Ascending aorta (tissue), 2 donors: ENCODE measurements around the gene NFKB1. TPM values are rescaled to one million over a fixed set of nuclear protein-coding genes. Genes with fewer than 3 reads are reported as not detected.
"Not testable (repeated sequence)": the region's sequence is repeated elsewhere in the genome, so short reads cannot be mapped to it uniquely, and the experiment has no call there.

Experiments
- DNase-seq, 2 donors: peaks; one replicate each; pipeline ENCODE4 v3.0.0-alpha.2; 2019; ENCODE audit warnings: low spot score in 2 of 2
- H3K27ac ChIP-seq, 2 donors: fragments of 200-600 bp; sonication (generic); one replicate each; pipeline ENCODE4 v1.5.1; 2016 to 2017; ENCODE audit warnings: mild to moderate bottlenecking in 1 of 2
- H3K27me3 ChIP-seq: fragments of 200-600 bp; sonication (generic); one replicate; pipeline ENCODE4 v1.5.1; 2017
- H3K36me3 ChIP-seq, 2 donors: fragments of 200-600 bp; sonication (generic); one replicate each; pipeline ENCODE4 v1.5.1; 2016
- H3K4me1 ChIP-seq, 2 donors: fragments of 200-600 bp; sonication (generic); one replicate each; pipeline ENCODE4 v1.5.1; 2016 to 2017; ENCODE audit warnings: mild to moderate bottlenecking in 1 of 2
- H3K4me3 ChIP-seq, 2 donors: fragments of 200-600 bp; sonication (generic); one replicate each; pipeline ENCODE4 v1.5.1; 2016 to 2017; ENCODE audit warnings: mild to moderate bottlenecking in 1 of 2
- H3K9me3 ChIP-seq, 2 donors: fragments of 200-600 bp; sonication (generic); one replicate each; pipeline ENCODE4 v1.5.1; 2016
- CTCF ChIP-seq, 3 experiments: fragments of 200-600 bp in 2 of 3; fragments of 450-650 bp in 1 of 3; sonication (generic) in 2 of 3; IDR thresholded peaks; one replicate each; pipeline ENCODE4 v1.5.1; 2016 to 2019; ENCODE audit warnings: antibody characterized with exemption in 3 of 3, mild to moderate bottlenecking in 1 of 3, moderate library complexity in 1 of 3
- intact Hi-C: fragments of 100-400 bp; cut with DNase I; formaldehyde crosslinking; loops from one replicate; pipeline ENCODE4 v1.15.1; 2023
- total RNA-seq: library from RNA; depleted of rRNA; stranded (reverse); fragments of >200 nt; gene quantifications from one replicate; pipeline ENCODE4 v1.1.0, GENCODE V29; 2016

The NFKB1 gene
- total RNA-seq, 1 donor from 2014 or later: 34.5 TPM

- TF ChIP-seq CTCF (IDR thresholded peaks at IDR 0.05): no peak
- no peak for DNase-seq
- H3K4me3 ChIP-seq: no peak overlapping the region
- no peak overlapping the region for H3K27ac ChIP-seq
- no peaks in the 10 kb centered on the region for H3K27me3 ChIP-seq
- H3K36me3 ChIP-seq: peaks cover 4 to 6% of the 10 kb centered on the region in 2 donors
- H3K4me1 ChIP-seq: no peaks in the 10 kb centered on the region
- no peaks in the 10 kb centered on the region for H3K9me3 ChIP-seq
- intact Hi-C loops: no loop called here
These were observed 64.5 kb downstream of the NFKB1 start for GRCh38 chr4:102565696-102566095.

DNA sequence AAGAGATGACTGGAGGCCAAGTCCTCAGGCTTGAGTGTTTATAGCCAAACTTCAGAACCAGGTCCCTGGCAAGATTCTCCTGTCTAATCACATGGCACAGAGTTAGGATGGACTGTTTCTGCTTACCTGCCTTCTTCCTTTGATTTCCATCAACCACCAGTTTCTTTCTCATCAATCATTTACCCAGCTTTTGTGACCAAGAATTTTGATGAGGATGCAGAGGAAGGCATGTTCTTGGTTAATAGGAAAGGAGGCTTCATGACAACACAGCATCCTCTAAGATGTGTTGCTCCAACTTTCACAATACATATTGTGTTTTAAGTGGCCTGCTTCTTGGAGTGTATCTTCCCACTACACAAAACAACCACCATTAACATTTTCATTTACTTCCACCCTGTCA lies 65.3 kb downstream of the NFKB1 start:
- H3K36me3 ChIP-seq: peaks cover 4 to 6% of the 10 kb centered on the region in 2 donors
- H3K9me3 ChIP-seq: no peaks in the 10 kb centered on the region
- no peak for TF ChIP-seq CTCF (IDR thresholded peaks at IDR 0.05)
- no peaks in the 10 kb centered on the region for H3K27me3 ChIP-seq
- H3K27ac ChIP-seq: no peak overlapping the region
- DNase-seq: no peak
- H3K4me1 ChIP-seq: no peaks in the 10 kb centered on the region
- H3K4me3 ChIP-seq: no peak overlapping the region
- intact Hi-C loops: no loop called here

- Histone ChIP-seq H3K4me3 (no peak overlapping the region), H3K4me1 (no peaks in the 10 kb centered on the region), H3K9me3 (no peaks in the 10 kb centered on the region), H3K27ac (no peak overlapping the region), H3K27me3 (no peaks in the 10 kb centered on the region), H3K36me3 (peaks cover 4 to 6% of the 10 kb centered on the region in 2 donors)
- no peak for TF ChIP-seq CTCF (IDR thresholded peaks at IDR 0.05)
- intact Hi-C loops: no loop called here
- no peak for DNase-seq
These were observed 66.3 kb downstream of the NFKB1 start for GRCh38 chr4:102567427-102567826.

- TF ChIP-seq CTCF (IDR thresholded peaks at IDR 0.05): no peak
- no peaks in the 10 kb centered on the region for H3K9me3 ChIP-seq
- H3K27me3 ChIP-seq: no peaks in the 10 kb centered on the region
- no peak overlapping the region for H3K27ac ChIP-seq
- no peak overlapping the region for H3K4me3 ChIP-seq
- no peak for DNase-seq
- intact Hi-C loops: no loop called here
- peaks cover 4 to 6% of the 10 kb centered on the region in 2 donors for H3K36me3 ChIP-seq
- no peaks in the 10 kb centered on the region for H3K4me1 ChIP-seq
These were observed 68.0 kb downstream of the NFKB1 start for GRCh38 chr4:102569200-102569599.

DNA sequence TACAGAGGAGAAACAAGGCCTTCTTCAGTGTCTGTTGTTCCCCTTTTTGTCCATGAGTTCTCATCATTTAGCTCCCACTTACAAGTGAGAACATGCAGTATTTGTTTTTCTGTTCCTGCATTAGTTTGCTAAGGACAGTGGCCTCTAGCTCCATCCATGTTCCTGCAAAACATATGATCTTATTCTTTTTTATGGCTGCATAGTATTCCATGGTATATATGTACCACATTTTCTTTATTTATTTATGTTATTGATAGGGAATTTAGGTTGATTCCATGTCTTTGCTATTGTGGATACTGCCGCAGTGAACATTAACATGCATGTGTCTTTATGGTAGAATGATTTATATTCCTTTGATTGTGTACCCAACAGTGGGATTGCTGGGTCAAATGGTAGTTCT lies 69.1 kb downstream of the NFKB1 start:
- H3K4me3 ChIP-seq, H3K9me3 ChIP-seq, H3K27ac ChIP-seq, intact Hi-C loops, H3K36me3 ChIP-seq, H3K4me1 ChIP-seq, H3K27me3 ChIP-seq, DNase-seq: not testable (repeated sequence)

DNA sequence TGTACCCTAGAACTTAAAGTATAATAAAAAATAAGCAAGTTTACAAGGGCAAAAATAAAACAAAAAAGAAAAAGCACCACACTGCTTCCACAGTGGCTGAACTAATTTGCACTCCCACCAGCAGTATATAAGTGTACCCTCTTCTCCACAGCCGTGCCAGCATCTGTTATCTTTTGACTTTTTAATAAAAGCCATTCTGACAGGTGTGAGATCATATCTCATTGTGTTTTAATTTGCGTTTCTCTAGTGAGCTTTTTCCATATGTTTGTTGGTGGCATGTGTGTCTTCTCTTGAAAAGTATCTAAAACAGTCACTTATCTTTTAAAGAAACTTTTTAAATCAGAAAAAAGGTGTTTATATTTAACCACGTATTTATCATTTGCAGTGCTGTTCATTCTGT lies 71.3 kb downstream of the NFKB1 start:
- DNase-seq: no peak
- no peak overlapping the region for H3K27ac ChIP-seq
- H3K9me3 ChIP-seq: no peaks in the 10 kb centered on the region
- H3K4me1 ChIP-seq: no peaks in the 10 kb centered on the region
- peaks cover 8 to 10% of the 10 kb centered on the region in 2 donors for H3K36me3 ChIP-seq
- intact Hi-C loops: no loop called here
- TF ChIP-seq CTCF (IDR thresholded peaks at IDR 0.05): no peak
- H3K4me3 ChIP-seq: no peak overlapping the region
- H3K27me3 ChIP-seq: no peaks in the 10 kb centered on the region
